Sigmoid colon (tissue), 7 donors: ENCODE results near the gene DICER1. TPM values are rescaled to one million over a fixed set of nuclear protein-coding genes. Genes with fewer than 3 reads are reported as not detected.

Source experiments
- DNase-seq: peaks from one replicate; pipeline ENCODE4 v3.0.0-alpha.2; 2019
- H3K27ac ChIP-seq, 4 donors: fragments of 200-600 bp; sonication (generic); one replicate each; pipeline ENCODE4 v1.5.1; 2016 to 2019; ENCODE audit warnings: mild to moderate bottlenecking in 1 of 4
- H3K27me3 ChIP-seq, 3 donors: fragments of 200-600 bp; sonication (generic); one replicate each; pipeline ENCODE4 v1.5.1; 2019; ENCODE audit warnings: mild to moderate bottlenecking in 1 of 3
- H3K36me3 ChIP-seq, 4 donors: fragments of 200-600 bp; sonication (generic); one replicate each; pipeline ENCODE4 v1.5.1; 2016 to 2019
- H3K4me1 ChIP-seq, 4 donors: fragments of 200-600 bp; sonication (generic); one replicate each; pipeline ENCODE4 v1.5.1; 2017 to 2019
- H3K4me3 ChIP-seq, 4 donors: fragments of 200-600 bp; sonication (generic); one replicate each; pipeline ENCODE4 v1.5.1; 2017 to 2019; ENCODE audit warnings: mild to moderate bottlenecking in 2 of 4, moderate library complexity in 1 of 4
- H3K9me3 ChIP-seq, 4 donors: fragments of 200-600 bp in 3 of 4; sonication (generic) in 3 of 4; one replicate each; pipeline versions ENCODE4 v1.5.1 to v1.6.1; 2013 to 2019
- EP300 ChIP-seq, 4 donors: sonication (generic); formaldehyde crosslinking; IDR thresholded peaks; one replicate each; pipeline ENCODE4 v1.6.1; 2017; ENCODE audit warnings: antibody characterized with exemption in 4 of 4
- POLR2A ChIP-seq, 2 donors: fragments of 450-650 bp; IDR thresholded peaks; one replicate each; pipeline ENCODE4 v1.6.1; 2016; ENCODE audit warnings: antibody characterized with exemption in 2 of 2, mild to moderate bottlenecking in 2 of 2, moderate library complexity in 2 of 2
- POLR2AphosphoS5 ChIP-seq, 4 donors: sonication (generic); formaldehyde crosslinking; IDR thresholded peaks; one replicate each; pipeline ENCODE4 v1.6.1; 2017; ENCODE audit warnings: antibody characterized with exemption in 4 of 4
- WGBS, 2 donors: extraction: QIAGEN DNeasy Blood & Tissue Kit; methylation state at CpG; one replicate each; pipeline ENCODE4 v1.1.7; 2013; 5-methylcytosine and 5-hydroxymethylcytosine counted together
- intact Hi-C: fragments of 100-400 bp; cut with DNase I; formaldehyde crosslinking; loops from one replicate; pipeline ENCODE4 v1.15.1; 2023
- polyA plus RNA-seq, 3 donors: library from polyadenylated mRNA; stranded (reverse); fragments of 200-250 nt; gene quantifications; one replicate each; pipeline ENCODE4 v1.2.3, GENCODE V29; 2013
- total RNA-seq, 4 donors: library from RNA; depleted of rRNA; stranded (reverse); fragments of >200 nt; gene quantifications; one replicate each; pipeline ENCODE4 v1.1.0, GENCODE V29; 2016
- TF ChIP-seq, protein P1 (sequence below), 4 experiments: fragments of 450-650 bp in 3 of 4; fragments of 200-600 bp in 1 of 4; IDR thresholded peaks; one replicate each; pipeline ENCODE4 v1.5.1; 2016 to 2019; ENCODE audit warnings: antibody characterized with exemption in 4 of 4, mild to moderate bottlenecking in 3 of 4, moderate library complexity in 2 of 4
- donor health status: healthy with polysubstance abuse.
- donor health status: Bipolar disorder and iron deficiency.
- donor health status: healthy.

DICER1 gene
- total and polyA plus RNA-seq, 7 donors: 6.0 to 77.0 (median 44.9) TPM

DNA sequence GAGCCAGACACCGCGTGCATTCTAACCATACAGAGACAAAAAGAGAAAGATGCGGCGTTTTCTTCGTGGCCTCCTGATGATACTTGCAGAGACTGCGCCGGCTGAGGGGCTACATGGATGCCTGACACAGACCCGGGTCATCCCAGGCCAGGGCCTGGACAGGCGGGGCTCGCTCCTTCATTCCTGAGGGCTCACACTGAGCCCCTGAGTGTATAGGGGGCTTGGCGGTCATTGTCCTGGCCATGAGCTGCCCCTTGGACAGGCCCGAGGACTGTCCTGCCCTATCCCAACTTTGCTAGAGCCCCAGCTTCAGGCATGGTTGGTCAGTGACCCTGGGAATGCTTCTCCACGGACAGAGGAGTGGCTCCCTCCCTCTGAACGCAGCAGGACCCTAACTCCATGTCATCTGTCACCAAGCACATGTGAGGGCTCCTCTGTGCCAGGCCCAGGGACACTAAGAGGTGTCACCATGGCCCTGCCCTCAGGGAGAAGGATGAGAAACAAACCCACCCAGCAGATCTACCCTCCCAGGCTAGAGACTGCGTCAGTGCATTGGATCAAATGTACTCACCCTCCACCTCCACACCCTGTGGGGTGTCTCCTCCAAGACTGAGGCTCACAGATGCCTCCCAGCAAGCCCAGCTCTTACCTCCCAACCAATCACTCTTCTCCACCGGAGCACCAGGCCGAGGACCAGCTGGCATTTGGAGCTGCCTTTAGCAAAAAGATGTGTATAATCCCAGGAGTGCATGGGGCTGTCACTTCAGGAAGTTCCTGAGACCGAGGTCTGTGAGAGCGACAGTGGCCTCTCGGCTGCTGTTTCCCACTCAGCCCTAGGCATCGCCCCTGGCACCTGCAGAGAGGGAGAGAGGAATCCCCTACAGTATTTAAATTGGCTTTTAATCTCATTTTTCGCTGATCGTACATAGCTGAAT is 102.7 kb downstream of the DICER1 start:
- Histone ChIP-seq H3K4me1 (peaks cover 0 to 9% (median 7%) of the 10 kb centered on the region in 4 donors), H3K4me3 (no peak overlapping the region), H3K27ac (no peak overlapping the region), H3K27me3 (no peaks in the 10 kb centered on the region), H3K9me3 (no peaks in the 10 kb centered on the region), H3K36me3 (no peaks in the 10 kb centered on the region)
- DNase-seq: peak; percentile 59
- 88 to 91% methylated on average over 23 of the region's 23 CpGs for WGBS, 2 donors
- no peak for TF ChIP-seq POLR2A (IDR thresholded peaks at IDR 0.05)
- TF ChIP-seq, protein P1, sequence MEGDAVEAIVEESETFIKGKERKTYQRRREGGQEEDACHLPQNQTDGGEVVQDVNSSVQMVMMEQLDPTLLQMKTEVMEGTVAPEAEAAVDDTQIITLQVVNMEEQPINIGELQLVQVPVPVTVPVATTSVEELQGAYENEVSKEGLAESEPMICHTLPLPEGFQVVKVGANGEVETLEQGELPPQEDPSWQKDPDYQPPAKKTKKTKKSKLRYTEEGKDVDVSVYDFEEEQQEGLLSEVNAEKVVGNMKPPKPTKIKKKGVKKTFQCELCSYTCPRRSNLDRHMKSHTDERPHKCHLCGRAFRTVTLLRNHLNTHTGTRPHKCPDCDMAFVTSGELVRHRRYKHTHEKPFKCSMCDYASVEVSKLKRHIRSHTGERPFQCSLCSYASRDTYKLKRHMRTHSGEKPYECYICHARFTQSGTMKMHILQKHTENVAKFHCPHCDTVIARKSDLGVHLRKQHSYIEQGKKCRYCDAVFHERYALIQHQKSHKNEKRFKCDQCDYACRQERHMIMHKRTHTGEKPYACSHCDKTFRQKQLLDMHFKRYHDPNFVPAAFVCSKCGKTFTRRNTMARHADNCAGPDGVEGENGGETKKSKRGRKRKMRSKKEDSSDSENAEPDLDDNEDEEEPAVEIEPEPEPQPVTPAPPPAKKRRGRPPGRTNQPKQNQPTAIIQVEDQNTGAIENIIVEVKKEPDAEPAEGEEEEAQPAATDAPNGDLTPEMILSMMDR (IDR thresholded peaks at IDR 0.05): no peak
- TF ChIP-seq EP300 (IDR thresholded peaks at IDR 0.05): no peak
- TF ChIP-seq POLR2AphosphoS5 (IDR thresholded peaks at IDR 0.05): no peak
- intact Hi-C loops: no loop called here

GRCh38 chr14:95052016-95052585 is 105.2 kb downstream of the DICER1 start:
- Histone ChIP-seq H3K4me1 (peaks cover 0 to 20% (median 17%) of the 10 kb centered on the region in 4 donors), H3K27ac (no peak overlapping the region), H3K27me3 (no peaks in the 10 kb centered on the region), H3K36me3 (no peaks in the 10 kb centered on the region), H3K4me3 (no peak overlapping the region), H3K9me3 (no peaks in the 10 kb centered on the region)
- WGBS, 2 donors: 81 to 82% methylated on average over 14 of the region's 14 CpGs
- TF ChIP-seq, protein P1 (IDR thresholded peaks at IDR 0.05): no peak
- TF ChIP-seq POLR2AphosphoS5 (IDR thresholded peaks at IDR 0.05) (no peak), POLR2A (IDR thresholded peaks at IDR 0.05) (no peak), EP300 (IDR thresholded peaks at IDR 0.05) (no peak)
- peak; percentile 46 for DNase-seq
- intact Hi-C loops: no loop called here

DNA sequence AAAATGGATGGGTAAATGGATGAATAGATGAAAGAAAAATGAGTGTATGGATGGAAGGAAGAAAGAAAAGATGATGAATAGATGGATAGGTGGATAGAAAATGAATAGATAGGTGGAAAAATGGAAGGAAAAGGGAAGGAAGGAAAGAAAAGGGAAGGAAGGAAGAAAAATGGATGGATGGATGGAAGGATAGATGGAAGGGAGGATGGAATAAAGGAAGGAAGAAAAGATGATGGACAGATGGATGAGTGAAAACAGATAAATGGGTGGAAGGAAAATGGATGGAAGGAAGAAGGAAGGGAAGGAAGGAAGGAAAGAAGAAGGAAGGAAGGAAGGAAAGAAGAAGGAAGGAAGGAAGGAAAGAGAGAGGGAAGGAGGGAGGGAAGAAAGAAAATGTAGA is 107.4 kb downstream of the DICER1 start:
- TF ChIP-seq, protein P1 (IDR thresholded peaks at IDR 0.05): no peak
- no peak for TF ChIP-seq POLR2A (IDR thresholded peaks at IDR 0.05)
- Histone ChIP-seq H3K4me3 (no peak overlapping the region), H3K9me3 (no peaks in the 10 kb centered on the region), H3K27ac (no peak overlapping the region), H3K36me3 (no peaks in the 10 kb centered on the region), H3K27me3 (no peaks in the 10 kb centered on the region), H3K4me1 (peaks cover 0 to 23% (median 21%) of the 10 kb centered on the region in 4 donors)
- DNase-seq: no peak
- intact Hi-C loops: loop anchor here (5.0 kb wide), 1 partner anchor 47 kb away; no protein-coding TSS in a partner anchor

DNA sequence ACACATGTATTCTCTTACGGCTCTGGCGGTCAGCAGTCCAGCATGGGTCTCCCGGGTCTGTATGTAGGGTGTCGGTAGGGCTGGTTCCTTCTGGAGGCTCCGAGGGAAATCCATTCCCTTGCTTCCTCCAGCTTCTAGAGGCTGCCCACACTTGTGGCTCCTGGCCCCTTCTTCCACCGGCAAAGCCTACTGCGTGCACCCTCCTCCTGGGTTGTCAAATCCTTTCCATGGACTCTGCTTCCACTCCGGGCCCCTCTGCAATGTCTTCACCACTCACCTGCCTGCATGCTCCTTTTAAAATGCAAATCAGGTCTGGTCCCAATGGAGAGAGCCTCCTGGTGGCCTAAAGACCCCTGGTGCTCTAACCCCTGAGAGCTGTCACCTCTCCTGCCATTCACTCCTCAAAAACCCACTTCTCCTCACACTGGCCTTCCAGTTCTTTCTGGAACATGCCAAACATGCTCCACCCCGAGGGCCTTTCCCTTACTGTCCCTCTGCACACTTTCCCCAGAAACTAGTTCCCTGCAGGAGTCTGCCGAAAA is 108.5 kb downstream of the DICER1 start:
- WGBS, 2 donors: 85 to 87% methylated on average over 10 of the region's 10 CpGs

More for the DNA sequence above, 108.5 kb downstream of the DICER1 start:
- H3K4me3 ChIP-seq: no peak overlapping the region
- TF ChIP-seq POLR2A (IDR thresholded peaks at IDR 0.05) (no peak), POLR2AphosphoS5 (IDR thresholded peaks at IDR 0.05) (no peak), EP300 (IDR thresholded peaks at IDR 0.05) (no peak)
- TF ChIP-seq, protein P1 (IDR thresholded peaks at IDR 0.05): no peak
- DNase-seq: peak; percentile 52
- H3K4me1 ChIP-seq: peaks cover 0 to 23% (median 21%) of the 10 kb centered on the region in 4 donors
- H3K9me3 ChIP-seq: no peaks in the 10 kb centered on the region
- H3K36me3 ChIP-seq: no peaks in the 10 kb centered on the region
- intact Hi-C loops: loop anchor here (5.0 kb wide), 1 partner anchor 48 kb away; no protein-coding TSS in a partner anchor
- H3K27me3 ChIP-seq: no peaks in the 10 kb centered on the region
- H3K27ac ChIP-seq: no peak overlapping the region
